NCI-H1092 treated with DMSO at 0.1 percent for 48 hours (cell line): ENCODE data around the gene GORASP2.

Source experiments
- DNase-seq: peaks from one replicate; lab custom pipeline; 2025; lab: John Stamatoyannopoulos, UW

The GORASP2 gene

DNA sequence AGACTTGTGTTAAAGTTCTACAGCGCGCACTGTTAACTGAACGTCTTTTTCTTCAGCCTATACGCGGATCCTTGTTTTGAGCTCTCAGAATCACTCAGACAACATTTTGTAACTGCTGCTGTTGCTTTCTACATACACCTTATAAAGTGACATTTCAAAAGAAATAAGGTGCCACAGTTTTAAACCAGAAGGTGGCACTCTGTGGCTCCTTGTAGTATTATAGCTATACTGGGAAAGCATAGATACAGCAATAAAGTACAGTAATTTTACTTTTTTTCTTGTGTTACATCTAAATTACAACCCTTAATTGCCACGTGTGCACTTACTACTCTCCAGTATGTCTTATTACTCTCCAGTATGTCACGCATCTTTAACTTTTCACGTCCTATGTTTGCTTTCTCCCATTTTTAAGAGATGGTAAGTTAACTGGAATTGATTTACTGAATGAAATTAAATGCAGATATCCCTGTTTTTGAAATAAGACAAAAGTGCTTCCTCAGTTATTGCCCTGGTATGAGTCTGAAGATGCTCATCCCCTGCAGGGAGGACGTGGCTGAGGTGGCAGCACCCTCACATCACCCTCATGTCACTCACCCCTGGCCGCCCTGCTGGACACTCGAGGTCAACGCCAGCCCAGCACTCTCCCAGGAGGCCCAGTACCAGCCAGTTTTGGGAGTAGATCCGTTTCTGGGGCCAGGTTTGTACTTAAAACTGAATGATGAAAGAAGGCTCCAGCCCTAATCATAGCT lies 37.8 kb downstream of the GORASP2 start:
- DNase-seq, result no peak

DNA sequence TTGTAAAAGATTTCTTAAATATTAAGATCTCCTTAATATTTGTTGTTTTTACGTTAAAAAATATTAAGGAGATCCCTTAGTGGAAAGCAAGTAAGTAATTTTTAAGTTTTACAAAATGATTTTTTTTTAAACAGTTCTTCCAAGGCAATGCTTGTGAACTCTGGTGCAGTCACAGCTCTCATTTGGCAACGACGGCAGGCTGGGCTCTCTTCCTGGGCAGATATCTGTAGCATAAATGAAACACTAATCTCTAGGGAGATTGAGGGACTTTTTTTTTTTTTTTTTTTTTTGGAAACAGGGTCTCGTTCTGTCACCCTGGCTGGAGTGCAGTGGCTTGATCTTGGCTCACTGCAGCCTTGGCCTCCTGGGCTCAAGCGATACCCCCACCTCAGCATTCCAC lies 38.5 kb downstream of the GORASP2 start:
- no peak for DNase-seq

DNA sequence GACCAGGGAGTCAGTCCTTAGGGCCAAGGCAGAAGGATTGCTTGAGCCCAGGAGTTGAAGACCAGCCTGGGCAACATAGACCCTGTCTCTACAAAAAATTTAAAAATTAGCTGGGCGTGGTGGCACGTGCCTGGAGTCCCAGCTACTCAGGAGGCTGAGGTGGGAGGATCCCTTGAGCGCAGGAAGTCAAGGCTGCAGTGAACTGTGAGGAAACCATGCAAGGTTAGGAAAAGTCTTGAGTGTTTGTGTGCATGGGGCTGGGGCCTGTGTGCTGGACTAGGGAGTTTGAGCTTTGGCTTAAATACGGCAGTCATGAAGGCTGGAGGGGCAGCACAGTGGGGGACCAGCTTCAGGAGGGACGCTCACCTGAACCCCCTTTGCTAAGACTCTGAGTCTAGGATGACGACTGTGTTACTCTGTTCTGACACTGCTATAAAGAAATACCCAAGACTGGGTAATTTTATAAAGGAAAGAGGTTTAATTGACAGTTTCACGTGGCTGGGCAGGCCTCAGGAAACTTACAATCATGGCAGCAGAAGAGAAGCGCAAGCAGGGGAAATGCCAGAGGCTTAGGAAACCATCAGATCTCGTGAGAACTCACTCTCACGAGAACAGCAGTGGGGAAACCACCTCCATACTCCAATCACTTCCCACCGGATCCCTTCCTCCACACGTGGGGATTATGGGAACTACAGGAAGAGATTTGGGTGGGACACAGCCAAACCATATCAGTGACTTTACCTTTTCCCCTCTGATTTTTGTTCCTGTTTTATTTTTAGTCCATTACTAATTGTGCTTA lies 39.4 kb downstream of the GORASP2 start:
- DNase-seq, result no peak

- no peak for DNase-seq
Measured at GRCh38 chr2:170969030-170969429, 40.0 kb downstream of the GORASP2 start.

GRCh38 chr2:170969872-170970496 lies 40.9 kb downstream of the GORASP2 start:
- DNase-seq, result no peak

DNA sequence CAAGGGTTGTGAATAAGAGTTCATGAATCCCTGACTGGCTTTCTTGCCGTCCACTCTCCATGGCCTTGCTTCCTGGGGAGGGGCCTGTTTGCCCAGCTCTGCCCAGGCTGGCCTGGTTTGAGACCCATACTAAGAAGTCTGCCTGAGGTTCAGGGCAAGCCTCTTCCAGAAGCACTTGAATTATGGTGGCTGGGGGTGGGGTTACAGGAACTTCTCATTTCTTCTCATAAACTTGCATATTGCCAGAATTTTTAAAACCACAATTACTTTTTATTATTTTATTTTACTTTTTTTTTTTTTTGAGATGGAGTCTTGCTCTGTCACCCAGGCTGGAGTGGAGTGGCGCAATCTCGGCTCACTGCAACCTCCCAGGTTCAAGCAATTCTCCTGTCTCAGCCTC lies 42.0 kb downstream of the GORASP2 start:
- DNase-seq, result no peak

- DNase-seq, result peak; percentile 62
Measured at GRCh38 chr2:170972296-170973224, 43.5 kb downstream of the GORASP2 start.

- DNase-seq, result no peak
Measured at GRCh38 chr2:170973225-170973491, 44.1 kb downstream of the GORASP2 start.

DNA sequence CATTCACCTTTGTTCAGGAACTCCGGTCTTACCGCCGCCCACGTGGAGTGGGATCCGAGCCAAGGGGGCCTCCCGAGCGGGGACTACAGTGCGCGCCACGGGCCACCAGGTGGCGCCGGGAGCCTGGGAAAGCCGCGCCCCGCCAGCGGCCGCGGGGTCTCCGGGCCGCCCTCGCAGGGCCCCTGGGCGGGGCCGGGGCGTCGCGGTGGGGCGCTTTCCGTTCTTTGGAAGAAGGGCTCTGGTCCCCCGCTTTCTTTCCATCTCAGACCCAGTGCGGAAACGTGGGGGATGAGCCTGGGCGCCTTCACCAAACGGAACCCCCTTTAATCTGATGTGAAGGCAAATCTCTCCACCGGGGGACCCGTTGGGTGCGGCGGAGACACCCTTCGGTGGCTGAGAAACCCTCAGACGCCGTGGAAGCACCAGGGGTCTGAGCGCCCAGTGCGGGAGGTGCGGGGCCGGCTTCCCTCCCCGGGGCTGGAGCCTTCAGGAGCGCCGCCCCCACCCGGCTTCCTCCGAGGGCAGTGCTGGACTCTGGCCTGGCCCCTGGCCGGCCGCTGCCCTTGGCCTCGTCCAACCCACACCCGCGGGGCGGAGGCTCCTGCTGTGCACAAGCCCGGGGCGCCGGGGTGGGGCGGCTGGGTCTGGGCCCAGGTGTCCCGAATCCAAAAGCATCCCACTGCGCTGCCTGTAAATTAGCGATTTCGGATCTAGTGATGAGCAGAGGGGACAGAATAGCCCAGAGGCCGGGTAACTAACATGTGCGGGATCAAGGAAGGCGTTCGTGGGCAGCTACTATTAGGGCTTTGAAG lies 44.6 kb downstream of the GORASP2 start:
- DNase-seq, result peak; percentile 82

GRCh38 chr2:170974304-170974993 lies 45.4 kb downstream of the GORASP2 start:
- DNase-seq, result no peak

DNA sequence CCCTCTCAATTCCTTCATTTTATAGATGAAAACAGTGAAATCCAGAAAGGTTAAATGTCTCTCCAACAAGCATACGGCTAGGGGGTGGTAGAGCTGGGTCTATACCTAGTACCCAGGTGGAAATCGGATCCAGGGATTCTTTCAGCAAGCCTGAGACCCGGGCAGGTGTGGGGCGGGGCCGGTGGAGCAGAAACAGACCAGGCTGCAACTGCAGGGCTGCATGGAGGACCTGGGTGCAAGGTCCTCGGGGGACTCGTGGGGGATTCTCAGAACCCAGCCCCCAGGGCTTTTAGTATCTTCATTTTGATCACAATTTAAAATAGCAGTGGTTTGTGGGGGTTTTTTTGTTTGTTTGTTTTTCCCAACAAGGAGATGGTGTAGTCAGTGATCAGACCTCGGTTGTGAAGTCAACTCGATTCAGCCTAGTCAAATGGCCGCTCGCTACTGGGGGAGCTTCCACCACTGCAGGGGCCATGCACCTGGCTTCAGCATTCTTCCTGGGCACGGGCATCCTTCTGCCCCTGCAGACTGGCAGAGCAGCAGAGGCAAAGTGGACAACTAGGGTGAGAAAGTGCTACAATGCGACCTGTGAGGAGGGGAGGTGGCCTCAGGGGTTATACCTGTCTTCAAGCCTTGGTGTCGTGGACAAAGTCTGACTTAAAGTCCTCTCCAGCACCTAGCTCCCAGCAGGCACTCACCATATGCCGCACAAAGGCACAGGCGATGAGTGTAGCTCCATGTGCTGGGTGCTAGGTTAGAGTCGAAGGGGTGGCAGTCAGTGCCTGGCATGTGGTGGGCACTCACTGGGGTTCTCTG lies 46.3 kb downstream of the GORASP2 start:
- DNase-seq, result no peak

DNA sequence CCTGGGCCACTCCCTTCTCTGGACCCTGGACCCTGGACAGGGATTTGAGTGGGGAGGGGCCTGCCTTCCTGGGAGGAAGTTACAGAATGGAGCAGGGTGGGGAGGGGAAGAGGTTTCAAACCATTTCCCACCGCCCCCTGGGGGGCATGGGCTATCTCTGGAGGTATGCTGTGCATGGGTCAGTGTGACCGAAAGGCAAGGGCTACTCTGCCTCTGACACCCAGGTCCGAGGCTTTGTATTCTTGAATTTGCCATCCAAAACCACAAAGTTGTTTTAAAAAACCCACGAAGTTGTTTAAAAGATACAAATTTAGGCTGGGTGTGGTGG lies 46.9 kb downstream of the GORASP2 start:
- DNase-seq, result no peak

GRCh38 chr2:170984079-170984478 lies 55.0 kb downstream of the GORASP2 start:
- no peak for DNase-seq

- DNase-seq, result no peak
Measured at GRCh38 chr2:170985407-170985806, 56.4 kb downstream of the GORASP2 start.

GRCh38 chr2:170986566-170987258 lies 57.7 kb downstream of the GORASP2 start:
- DNase-seq, result no peak

DNA sequence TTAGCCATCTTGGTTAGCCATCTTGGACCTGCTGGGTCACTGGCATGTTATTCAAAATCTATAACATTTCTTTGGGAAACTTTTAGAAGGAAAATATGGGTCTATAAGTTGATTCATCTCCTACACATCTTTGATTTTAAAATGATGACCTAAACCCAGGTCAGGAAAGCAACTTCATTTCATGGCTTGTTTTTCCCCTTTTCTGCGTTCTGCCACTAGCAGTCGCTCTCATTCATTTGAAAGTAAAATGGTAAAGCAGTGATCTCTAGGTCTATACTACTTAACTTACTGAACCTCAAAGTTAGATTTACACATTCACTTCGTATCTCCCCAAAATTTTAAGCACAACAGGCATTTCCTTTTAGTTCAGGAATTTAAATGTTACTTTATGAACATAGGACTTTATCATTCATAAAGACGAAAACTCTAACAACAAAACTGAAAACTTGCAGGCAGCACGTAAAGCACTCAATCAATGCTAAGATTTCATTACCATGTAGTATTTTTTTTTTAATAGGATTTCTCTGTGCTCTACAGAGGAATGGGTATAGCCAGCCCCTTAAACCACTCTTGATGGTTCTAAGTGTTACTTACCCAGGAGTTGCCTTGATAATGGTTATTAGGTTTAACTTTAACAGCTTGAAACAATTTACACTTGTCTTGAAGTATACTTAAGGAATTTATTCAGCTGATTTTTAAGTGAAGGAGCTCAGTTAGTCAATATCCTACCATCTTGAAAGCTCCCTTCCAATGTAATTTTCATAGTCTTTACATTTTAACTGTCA lies 62.5 kb downstream of the GORASP2 start:
- no peak for DNase-seq

DNA sequence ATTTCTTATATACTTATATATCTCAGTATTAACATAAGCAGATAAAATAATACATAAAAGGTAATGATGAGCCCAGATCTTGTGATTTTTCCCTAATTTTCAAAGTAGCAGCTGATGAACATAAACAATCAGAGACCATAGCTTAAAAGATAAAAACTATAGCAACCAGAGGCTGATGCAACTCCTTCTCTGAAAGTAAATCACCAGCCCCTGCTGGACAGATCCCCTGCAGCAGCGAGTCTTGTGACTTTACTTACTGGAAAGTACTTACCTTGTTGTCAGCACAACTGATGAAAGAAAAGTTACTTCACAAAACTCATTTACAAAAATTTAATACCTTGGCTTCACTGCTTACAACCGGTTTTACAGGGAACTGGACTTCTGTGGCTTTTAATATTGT lies 67.3 kb downstream of the GORASP2 start:
- no peak for DNase-seq

DNA sequence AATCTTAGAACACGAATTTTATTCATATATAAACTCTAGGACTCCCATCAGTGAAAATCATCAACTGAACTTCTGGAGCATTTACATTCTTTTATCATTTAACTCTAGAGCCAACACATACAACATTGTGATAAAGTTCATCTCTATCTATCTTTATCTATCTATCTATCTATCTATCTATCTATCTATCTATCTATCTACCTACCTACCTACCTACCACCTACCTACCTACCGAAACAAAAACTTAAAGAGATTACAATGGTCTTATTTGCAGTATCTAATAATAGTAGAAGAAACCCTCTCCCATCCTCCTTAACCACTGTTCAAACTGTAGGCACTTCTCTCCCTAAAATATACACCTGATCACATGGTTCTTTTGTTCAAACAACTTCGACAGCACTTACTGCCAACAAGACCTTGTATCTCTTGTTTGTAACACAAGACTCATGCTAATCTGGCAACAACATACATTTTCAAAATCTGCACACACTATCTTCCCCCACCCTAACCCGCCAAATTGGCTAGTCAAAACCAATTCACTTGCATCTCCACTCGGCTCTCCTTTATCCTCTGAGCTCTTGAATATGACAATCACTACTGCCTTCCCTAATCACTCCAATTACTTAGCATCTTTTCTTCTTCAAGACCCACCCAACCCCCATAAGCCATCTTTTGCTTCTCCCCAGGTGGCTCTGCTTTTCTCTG lies 69.0 kb downstream of the GORASP2 start:
- DNase-seq, result no peak
